Calu3 (cell line): Measurements from ENCODE around the gene WTAP. TPM values are rescaled to one million over a fixed set of nuclear protein-coding genes. Genes with fewer than 3 reads are reported as not detected.

Experiments used
- BruUV-seq: library from RNA; stranded (reverse); fragments of 400-500 nt; replicated peaks from 2 replicates; lab custom pipeline; 2021; lab: Mats Ljungman, UMichigan
- CTCF ChIA-PET: fragments of 300-600 bp; sonication (Branson Sonifier 250); formaldehyde crosslinking; loops from one replicate; lab custom pipeline; 2022; ENCODE audit warnings: antibody characterized with exemption; lab: Charles Lee
- DNase-seq: peaks from one replicate; pipeline ENCODE4 v3.0.0; 2022
- H3K27ac Mint-ChIP-seq: one replicate; pipeline ENCODE4 v1.8.0; 2022; ENCODE audit warnings: mixed read lengths; ENCODE audit not compliant: unreplicated experiment
- H3K27me3 Mint-ChIP-seq: one replicate; pipeline ENCODE4 v1.8.0; 2022; ENCODE audit warnings: mixed read lengths; ENCODE audit not compliant: unreplicated experiment
- H3K36me3 Mint-ChIP-seq: one replicate; pipeline ENCODE4 v1.8.0; 2022; ENCODE audit warnings: mild to moderate bottlenecking, moderate library complexity, mixed read lengths; ENCODE audit not compliant: insufficient read depth, unreplicated experiment
- H3K4me1 Mint-ChIP-seq: one replicate; pipeline ENCODE4 v1.8.0; 2022; ENCODE audit warnings: mild to moderate bottlenecking, low read depth, mixed read lengths; ENCODE audit not compliant: unreplicated experiment
- H3K4me3 Mint-ChIP-seq: one replicate; pipeline ENCODE4 v1.8.0; 2022; ENCODE audit warnings: mild to moderate bottlenecking, low read depth, moderate library complexity, mixed read lengths; ENCODE audit not compliant: unreplicated experiment
- H3K9me3 Mint-ChIP-seq: one replicate; pipeline ENCODE4 v1.8.0; 2022; ENCODE audit warnings: low read depth, mixed read lengths; ENCODE audit not compliant: unreplicated experiment
- CTCF ChIP-seq: fragments of 200-600 bp; IDR thresholded peaks from one replicate; pipeline ENCODE4 v1.8.0; 2022; ENCODE audit warnings: antibody characterized with exemption; ENCODE audit not compliant: unreplicated experiment
- intact Hi-C: fragments of 100-400 bp; cut with micrococcal nuclease; formaldehyde crosslinking; loops from one replicate; pipeline ENCODE4 v1.10.0; 2022; ENCODE audit not compliant: unreplicated experiment
- total RNA-seq: library from RNA; stranded (reverse); gene quantifications from 2 replicates; pipeline ENCODE4 v1.2.3, GENCODE V29; 2022

WTAP gene
- total RNA-seq, 1 experiment from 2014 or later = 103 TPM

GRCh38 chr6:159679091-159680077 lies 47.9 kb upstream of the WTAP start:
- H3K36me3 Mint-ChIP-seq = peaks cover 19% of the 10 kb centered on the region
- intact Hi-C loops = no loop called here

GRCh38 chr6:159680104-159680503 lies 47.2 kb upstream of the WTAP start:
- H3K4me3 Mint-ChIP-seq = no peak overlapping the region
- intact Hi-C loops = no loop called here
- no peak for DNase-seq
- H3K36me3 Mint-ChIP-seq = peaks cover 26% of the 10 kb centered on the region
- no peak for TF ChIP-seq CTCF
- H3K4me1 Mint-ChIP-seq = peaks cover 8% of the 10 kb centered on the region
- BruUV-seq = TSS peak; percentile 3
- CTCF ChIA-PET = no interaction called here
- no peaks in the 10 kb centered on the region for H3K27me3 Mint-ChIP-seq
- H3K27ac Mint-ChIP-seq = peak overlapping the region; percentile 43
- no peaks in the 10 kb centered on the region for H3K9me3 Mint-ChIP-seq

More at GRCh38 chr6:159679091-159680077, 47.9 kb upstream of the WTAP start:
- CTCF ChIA-PET = interaction anchor here (0.6 kb wide), 2 partner anchors 9 to 21 kb away, joined by 3 read pairs; no protein-coding TSS in a partner anchor
- Mint-ChIP-seq H3K4me3 (no peak overlapping the region), H3K4me1 (peaks cover 8% of the 10 kb centered on the region), H3K9me3 (no peaks in the 10 kb centered on the region), H3K27ac (peak overlapping the region; percentile 43), H3K27me3 (no peaks in the 10 kb centered on the region)
- no peak for TF ChIP-seq CTCF
- no TSS peak for BruUV-seq
- DNase-seq = no peak

GRCh38 chr6:159681191-159681880 lies 46.0 kb upstream of the WTAP start:
- Mint-ChIP-seq H3K9me3 (no peaks in the 10 kb centered on the region), H3K27ac (no peak overlapping the region), H3K27me3 (no peaks in the 10 kb centered on the region), H3K36me3 (peaks cover 38% of the 10 kb centered on the region), H3K4me3 (no peak overlapping the region), H3K4me1 (peaks cover 8% of the 10 kb centered on the region)
- TF ChIP-seq CTCF = no peak
- intact Hi-C loops = no loop called here
- TSS peak; percentile 2 for BruUV-seq
- DNase-seq = no peak
- CTCF ChIA-PET = no interaction called here

- Mint-ChIP-seq H3K27me3 (no peaks in the 10 kb centered on the region), H3K27ac (no peak overlapping the region), H3K4me3 (no peak overlapping the region), H3K36me3 (peaks cover 44% of the 10 kb centered on the region), H3K4me1 (peaks cover 8% of the 10 kb centered on the region), H3K9me3 (no peaks in the 10 kb centered on the region)
- no peak for TF ChIP-seq CTCF
- CTCF ChIA-PET = no interaction called here
- DNase-seq = no peak
- intact Hi-C loops = no loop called here
- no TSS peak for BruUV-seq
These were observed 45.0 kb upstream of the WTAP start for GRCh38 chr6:159682295-159682694.
